HG03060 (cell line): ENCODE measurements around the gene ETV5.

Experiments
- ATAC-seq: cut with Tn5 transposase; IDR thresholded peaks from one replicate; pipeline ENCODE4 v1.9.1; 2021; ENCODE audit warnings: low read depth, moderate number of reproducible peaks; ENCODE audit not compliant: unreplicated experiment

The ETV5 gene

DNA sequence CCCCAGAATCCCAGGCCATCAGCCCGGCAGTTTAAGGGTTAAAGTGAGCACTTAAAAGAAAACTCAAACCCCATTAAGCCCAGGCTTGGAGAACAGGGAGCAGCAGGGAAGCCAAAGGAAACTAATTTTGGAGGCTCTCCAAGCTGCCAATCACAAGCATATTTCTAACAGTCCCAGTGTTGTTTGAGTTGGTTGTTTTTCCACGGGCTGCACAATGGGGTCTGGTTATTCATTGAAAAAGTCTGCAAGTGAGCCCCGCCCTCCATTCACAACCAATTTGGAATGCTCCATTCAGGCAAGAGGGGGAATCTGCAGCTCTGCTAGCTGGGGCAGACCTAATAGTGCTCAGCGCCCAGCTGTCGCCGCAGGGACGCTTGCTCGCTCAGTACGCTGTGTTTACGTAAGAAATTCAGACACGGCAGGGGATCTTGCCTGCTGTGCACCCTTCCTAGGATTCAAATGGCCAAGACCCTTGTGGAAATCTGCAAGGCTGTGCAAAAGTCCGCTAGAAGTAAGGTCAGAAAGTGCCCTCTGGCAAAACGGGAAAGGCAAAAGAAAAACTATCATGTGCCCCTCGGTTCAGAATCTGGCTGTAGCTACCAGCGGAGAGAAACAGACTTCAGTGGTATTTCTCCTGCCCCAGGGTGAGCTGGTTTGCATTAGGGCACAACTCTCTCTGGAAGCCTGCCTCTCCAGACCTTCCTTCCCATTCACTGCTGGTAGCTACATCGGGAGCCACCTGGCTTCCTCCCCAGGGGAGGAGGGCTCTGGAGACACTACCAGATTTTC, 11.0 kb downstream of the ETV5 start:
- ATAC-seq, result no peak

DNA sequence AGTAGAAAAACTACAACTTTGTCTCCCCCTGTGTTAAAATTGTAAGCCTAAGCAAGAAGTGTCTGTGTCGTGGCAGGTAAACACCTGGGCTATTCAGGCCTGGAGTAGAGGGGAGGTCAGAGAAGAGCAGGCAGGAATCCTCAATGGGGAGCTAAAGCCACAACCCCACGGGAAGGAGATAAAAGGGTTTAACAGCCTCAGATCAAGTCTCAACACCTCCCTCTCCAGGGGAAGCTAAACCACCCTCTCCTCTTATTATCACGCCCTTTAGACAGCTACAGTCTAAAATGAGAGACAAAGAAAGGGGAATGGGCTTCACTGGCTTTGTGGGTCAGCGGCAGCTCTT, 11.6 kb downstream of the ETV5 start:
- ATAC-seq, result no peak

DNA sequence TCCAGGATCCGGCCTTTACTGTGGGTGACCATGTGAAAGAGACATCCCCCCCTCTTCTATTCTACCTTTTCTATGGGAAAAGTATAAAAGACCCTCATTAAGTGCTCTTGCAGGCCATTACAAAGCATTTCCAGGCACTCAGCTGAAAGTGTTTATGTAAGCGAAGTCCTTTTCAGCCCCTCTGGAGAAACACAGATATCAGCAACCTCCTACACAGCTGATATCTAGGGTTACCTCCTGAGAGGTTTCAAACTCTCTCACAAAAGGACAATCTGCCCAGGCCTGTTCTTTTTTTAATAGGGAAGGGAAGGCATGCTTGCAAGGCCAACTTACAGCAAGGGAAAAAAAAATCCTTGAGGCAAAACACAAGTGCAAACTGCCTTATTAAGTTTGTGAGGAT, 12.6 kb downstream of the ETV5 start:
- no peak for ATAC-seq

DNA sequence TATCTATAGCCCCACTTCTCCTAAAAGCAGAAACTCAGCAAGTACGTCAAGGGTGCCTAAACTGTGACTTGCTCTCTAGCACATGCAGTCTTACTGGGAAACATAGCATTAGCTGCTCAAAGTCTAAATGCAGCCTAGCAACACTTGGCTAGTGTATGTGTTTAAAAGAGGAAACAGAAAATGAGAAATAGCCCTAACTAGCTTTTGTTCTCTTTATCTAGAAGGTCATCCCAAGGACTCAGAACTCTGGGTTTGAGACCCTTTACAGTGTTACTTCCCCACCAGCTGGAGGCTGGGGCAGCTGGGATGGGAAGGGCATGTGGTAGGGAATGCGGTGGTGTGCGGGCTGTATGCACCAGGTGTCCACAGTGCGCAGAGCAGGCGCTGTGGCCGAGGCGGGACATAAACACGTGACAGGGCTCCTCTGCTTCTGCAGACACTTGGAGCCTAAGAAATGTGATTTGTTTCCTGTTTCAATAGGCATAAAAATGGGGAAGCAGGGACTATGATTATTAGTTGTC, 13.3 kb downstream of the ETV5 start:
- ATAC-seq, result no peak

DNA sequence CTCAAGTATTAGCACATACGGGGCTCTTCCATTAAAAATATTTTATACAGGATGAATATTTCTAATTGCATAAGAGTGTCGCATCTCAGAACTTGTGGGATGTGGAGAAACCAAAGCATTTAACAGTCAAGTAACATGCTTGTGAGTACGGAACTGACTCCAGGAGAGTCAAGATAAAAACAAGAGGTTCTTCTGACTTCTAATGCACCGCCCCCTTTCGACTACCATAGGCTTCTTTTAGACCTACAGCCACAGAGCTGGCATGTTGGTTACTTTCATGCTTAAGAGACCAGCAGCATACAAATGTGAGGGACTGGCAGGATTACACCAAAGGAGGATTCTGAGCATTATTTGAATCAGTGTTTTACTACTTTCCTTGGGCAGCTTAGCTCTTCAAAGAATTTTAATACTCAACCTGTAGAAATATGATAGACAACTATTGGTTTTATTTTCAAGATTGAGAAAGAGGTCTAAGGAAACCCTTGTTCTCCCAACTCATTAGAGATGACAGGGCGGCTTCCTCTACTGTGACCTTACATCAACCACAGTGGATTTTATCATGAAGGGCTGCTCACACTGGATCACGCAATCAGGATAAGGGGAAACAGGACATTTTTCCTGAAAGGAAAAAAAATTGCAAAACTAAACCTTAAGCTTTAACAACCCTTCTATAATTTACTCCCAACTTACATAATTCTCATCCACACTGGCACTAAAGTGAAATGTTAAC, 14.0 kb downstream of the ETV5 start:
- no peak for ATAC-seq

DNA sequence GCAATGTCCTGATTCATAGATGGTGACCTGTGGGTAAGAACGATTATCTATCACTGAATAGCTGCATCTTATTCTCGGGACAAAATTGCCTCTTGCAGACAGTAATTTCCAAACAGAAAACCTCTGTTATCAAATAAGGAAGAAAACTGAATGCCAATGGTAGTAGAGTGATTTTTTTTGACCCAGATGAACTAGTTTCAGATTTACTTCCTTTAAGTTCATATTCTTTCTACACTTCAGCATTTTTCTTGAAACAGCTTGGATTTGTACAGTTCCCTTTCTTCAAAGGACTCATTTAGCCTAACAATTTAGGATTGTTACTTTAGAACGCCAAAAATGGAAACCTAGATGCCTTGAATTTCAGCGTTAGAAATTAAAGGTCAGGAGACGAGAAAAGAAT, 14.6 kb downstream of the ETV5 start:
- no peak for ATAC-seq

DNA sequence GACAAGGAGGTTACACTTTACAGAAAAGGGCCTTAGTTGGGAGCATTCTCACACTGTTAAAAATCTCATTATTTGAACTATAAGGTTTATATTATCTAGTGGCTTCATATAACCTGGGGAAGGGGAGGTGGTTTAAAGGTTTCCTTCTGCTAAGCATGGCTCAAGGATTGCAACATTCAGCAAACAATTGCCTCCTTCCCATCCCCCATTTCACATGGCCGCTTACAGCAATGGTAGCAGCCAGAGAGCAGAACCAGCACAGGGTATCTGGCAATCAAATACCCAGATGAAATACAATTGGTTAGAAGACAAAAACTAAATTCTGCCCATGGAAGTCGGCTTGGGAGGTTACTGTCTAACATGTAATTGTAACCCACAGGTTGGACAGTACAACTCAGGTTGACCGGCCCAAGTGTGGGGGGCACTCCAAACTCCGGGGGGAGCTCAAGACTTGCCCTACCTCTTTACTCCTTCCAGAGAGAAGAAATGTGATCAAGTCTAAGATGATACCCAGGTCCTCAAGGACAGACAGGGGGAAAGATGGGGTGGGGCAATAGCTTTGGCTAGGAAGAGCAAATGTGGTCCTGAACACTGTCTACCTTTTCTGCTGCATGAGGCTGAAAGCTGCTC, 15.5 kb downstream of the ETV5 start:
- ATAC-seq, result no peak

DNA sequence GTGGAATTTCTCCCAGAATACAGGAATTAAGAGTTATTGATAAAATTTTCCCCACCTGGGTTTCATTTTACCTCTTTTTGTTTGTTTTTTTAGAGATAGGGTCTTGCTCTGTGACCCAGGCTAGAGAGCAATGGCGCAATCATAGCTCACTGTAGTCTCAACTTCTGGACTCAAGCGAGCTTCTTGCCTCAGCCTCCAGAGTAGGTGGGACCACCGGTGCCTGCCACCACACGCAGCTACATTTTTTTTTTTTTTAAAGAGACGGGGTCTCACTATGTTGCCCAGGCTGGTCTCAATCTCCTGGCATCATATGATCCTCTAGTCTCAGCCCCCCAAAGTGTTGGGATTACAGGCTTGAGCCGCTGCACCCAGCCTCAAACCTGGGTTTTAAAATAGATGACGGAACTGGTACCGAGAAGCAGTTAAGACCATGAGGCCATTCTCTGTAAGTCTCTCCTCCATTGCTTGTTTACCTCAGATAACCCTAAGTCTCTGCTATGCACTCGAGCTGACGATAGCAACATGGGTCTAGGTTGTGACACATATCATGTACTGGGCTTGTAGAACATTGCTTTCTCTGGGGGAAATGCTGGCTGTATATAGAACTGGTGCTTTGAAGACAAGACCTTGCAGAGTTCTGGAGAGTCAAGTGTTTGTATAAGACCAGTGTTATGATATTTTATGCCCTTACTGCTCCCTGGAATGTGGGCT, 16.4 kb downstream of the ETV5 start:
- no peak for ATAC-seq

DNA sequence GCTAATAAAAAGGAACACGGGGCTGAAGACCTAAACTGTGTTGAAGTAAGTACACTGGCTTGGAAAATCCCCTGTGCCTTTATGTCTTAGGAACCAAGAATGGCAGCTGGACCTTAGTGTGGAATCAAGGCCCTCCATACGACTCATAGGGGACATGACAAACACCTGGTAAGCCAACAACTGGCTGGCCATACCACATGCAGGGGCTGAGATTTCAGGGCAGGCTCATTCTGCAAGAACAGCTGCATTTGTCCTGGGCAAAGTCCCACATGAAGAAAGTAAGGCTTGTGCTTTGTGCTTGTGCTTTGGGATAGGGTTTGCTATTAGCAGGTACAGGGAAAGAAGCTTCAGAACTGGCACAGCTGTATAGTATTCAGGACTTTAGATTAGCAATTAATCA, 18.0 kb downstream of the ETV5 start:
- ATAC-seq, result no peak

DNA sequence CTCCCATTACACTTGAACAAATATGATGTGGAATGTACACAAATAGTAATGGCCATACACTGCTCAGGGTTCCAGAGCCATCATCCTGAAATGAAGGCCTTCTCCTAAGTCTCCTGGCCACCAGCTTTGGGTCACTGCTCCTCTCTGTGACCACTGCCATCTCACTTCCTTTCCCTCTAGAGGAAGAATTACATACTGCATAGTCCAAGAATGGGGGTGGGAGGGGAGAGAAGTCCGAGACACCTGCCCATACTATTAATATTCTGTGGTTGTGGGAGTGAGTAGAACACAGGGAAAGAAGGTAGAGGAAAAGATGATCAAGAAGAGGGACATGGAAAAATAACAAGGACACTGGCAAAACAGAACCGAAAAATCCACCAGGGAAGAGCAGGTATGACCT, 20.6 kb downstream of the ETV5 start:
- ATAC-seq, result no peak

DNA sequence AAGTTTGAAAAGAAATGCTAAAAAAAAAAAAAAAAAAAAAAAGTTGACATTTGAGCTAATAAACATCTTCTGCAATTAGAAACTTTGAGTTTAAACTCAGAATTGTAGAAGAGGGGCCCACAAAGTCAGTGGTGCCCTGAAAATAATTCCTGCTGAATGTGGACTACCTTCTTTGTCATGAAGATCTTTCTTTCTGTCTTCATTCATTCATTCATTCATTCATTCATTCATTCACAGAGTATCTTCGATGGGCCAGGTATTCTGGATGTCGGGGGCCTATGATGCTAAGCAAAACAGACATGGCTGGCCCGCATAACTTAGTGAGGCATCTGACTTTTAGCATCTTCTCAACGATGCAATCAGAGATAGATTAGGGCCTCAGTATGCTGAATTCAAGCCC, 24.6 kb downstream of the ETV5 start:
- no peak for ATAC-seq

DNA sequence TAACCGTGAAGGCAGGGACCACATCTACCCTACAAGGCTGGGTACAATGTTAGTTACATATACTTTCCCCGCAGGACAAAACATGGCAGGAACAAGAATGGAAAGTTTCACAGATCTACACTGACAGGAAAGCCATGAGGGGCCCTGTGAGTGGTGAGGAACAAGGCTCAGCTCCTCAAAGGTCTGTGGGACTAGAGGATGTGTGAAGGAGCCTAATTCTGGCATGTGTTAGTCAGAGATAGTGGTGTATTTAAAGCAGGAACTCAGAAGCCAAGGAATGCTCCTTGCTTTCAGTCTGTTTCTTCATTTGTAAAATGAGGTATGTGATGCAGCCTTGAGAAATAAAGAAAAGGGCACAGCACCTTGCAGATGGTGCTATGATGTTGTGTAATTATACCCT, 25.1 kb downstream of the ETV5 start:
- no peak for ATAC-seq

DNA sequence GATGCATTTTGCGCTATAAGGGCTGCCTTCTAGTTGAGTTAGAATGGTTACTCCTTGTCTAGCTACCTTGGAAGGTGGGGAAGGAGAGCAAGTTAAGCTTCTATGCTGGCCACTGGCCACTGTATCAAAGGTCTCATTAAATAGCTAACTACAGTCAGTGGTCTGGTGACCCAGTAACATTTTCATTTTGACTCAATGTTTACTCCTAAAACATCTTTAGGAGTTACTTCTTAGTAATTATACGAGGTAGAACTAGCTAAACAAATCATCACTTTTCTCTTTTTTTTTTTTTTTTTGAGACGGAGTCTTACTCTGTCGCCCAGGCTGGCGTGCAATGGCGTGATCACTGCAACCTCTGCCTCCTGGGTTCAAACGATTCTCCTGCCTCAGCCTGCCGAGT, 26.7 kb downstream of the ETV5 start:
- no peak for ATAC-seq

DNA sequence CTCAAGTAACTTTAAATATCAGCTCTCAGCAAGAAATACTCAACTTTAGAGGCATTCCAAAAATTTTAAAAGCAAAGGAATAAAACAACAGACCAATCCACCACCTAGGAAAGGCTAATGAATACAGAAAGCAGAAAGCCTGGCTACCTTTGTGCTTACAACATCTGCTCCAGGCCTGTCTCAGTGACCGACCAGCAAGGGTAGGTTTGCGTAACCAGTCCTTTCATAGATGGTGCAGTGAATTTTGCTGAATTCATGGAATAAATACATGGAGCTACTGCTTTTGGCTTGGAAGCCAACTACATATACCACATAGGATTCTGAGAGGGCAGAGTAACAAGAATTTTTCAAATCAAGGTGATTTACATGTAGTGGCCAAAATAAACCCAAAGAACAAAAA, 27.2 kb downstream of the ETV5 start:
- ATAC-seq, result no peak

DNA sequence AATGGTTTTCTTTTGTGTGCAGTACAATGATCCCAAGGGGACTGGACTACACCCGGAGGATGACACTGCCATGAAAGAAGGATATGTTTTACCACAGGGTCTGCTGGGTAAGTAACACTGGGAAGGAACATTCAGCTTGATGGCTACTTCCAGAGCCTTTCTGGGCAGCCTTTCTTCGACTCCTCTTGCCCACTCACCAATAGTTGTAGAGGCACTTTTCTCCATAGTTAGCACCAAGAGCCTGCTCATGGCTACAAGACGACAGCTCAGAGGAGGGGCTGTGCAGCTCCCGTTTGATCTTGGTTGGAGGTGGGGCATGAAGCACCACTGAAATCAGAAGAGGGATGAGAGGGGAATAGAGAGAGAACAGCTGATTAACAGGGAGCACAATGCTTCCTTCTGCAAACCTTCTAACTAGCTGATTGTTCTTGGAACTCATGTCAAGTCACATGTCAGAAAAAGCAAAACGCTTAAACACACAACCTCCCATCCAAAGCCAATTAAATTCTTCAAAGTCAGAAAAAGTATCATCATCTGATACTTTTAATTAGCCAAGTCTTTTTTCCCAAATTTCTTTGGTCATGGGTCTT, 27.9 kb downstream of the ETV5 start:
- ATAC-seq, result no peak

DNA sequence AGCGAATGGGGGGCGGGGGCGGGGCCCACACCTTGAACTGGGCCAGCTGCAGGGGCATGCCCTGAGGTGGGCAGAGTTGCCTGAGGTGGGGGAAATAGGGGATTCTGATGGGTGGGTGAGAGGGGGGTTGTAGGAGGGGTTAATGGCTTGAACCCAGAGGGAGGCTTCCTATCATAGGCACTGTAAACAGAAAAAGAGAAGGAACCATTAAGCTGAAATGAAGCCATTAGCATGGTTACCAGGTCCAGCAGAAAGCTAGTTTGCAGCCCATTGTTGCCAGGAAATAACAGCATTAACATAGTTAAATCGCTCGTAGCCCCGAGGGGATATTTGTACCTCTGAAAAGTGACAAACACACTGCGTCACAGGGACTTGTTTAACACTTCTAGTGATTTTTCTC, 29.0 kb downstream of the ETV5 start:
- no peak for ATAC-seq

DNA sequence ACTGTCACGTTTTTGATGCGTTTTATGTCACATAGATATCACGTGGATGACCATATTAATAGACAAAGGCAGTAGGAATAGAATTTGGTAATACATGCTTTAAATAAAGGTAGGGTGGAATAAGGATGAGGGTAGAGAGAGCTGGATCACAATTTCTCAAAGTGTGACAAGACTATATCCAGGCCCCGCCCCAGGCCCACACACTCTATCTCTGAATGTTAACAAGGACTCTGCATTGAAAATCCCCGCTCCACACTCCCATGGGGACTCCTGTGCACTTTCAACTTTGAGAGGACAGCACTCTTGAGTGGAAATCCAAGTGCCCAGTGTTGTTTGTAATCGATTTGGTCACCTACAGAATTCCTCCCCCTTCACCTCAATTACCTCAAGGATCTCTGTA, 31.4 kb downstream of the ETV5 start:
- ATAC-seq, result no peak

DNA sequence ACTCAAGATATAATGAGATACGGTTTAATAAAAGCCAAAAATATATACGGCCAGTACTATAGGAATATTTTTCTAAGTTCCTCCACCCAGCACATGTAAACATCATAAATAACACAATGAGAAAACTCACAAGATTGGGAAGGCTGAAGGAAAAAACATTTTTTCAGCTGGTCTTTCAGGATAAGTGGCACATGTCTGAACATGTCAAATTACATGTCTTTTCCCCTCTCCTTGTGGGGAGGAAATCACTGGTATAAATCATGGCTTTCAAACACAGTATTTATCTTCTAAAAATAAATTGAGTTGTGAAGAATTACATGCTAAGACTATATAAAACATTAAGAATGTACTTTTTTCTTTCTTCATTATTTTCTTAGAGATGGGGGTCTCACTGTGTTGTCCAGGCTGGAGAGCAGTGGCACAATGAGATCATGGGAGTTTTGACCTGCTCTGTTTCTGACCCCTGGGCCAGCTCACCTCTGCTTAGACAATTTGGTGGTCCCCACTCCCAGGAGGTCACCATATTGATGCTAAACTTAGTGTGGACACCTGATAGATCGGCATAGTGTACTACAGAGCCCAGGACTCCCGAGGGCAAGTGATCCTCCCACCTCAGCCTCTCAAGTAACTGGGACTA, 32.8 kb downstream of the ETV5 start:
- ATAC-seq, result no peak

DNA sequence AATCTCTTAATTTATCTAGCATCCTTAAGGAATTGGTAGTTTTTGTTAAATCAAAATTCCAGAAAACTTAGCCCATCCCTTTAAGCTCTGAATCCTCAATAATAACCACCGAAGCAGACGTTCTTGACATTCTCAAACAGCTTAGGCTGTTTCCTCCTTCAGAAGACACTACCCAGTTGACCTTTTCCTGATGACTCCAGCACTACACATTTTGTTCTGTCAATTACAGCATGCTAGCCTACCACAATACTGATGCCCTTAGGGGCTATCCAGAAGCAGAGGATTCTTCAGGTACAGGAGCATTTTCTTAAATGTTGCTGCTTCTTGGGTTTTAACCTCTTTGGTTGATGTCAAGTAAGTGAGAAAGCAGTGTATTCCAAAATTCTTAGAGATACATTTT, 33.4 kb downstream of the ETV5 start:
- no peak for ATAC-seq

DNA sequence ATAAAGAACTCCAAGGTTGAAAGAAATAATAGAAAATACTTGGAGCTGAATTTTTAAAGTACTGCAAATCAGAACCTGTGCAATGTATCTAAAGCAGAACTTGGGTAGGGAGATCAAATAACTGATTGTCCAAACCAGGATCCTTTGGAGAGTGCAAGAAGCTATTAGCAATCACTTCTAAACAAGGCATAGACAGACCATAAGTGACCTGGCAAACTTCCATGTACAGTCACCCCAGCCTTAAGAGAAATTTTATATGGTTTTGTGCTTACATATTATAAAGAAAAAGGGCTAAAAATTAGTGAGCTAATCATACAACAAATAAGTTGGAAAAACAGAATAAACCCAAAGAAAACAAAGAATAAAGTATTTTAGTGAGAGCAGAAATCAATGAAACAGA, 35.2 kb downstream of the ETV5 start:
- ATAC-seq, result no peak
